ENCODE results near the gene INSL3.

GRCh38 chr19:17821190-17821589 lies at the start of gene INSL3:
- TF ChIP-seq CTCF (IDR thresholded peaks at IDR 0.05) (no peak), POLR2A (IDR thresholded peaks at IDR 0.05) (no peak)
